Stimulated activated CD4-positive, alpha-beta T cell treated with anti-CD3 and anti-CD28 coated beads, Interleukin-2, amount 100 ng/mL, for 4 hours (primary cell): ENCODE measurements around the gene KIF2C.
"Not testable (repeated sequence)": the region's sequence is repeated elsewhere in the genome, so short reads cannot be mapped to it uniquely, and the experiment has no call there.

Experiments
- DNase-seq: peaks from one replicate; pipeline ENCODE4 v3.0.0-alpha.2; 2020; ENCODE audit warnings: low read depth

The KIF2C gene

GRCh38 chr1:44719318-44719717, 20.3 kb upstream of the KIF2C start:
- DNase-seq, result no peak

GRCh38 chr1:44720281-44720680, 19.4 kb upstream of the KIF2C start:
- DNase-seq, result no peak

- peak; percentile 71 for DNase-seq
Measured at GRCh38 chr1:44721485-44722361, 17.9 kb upstream of the KIF2C start.

GRCh38 chr1:44723064-44723463, 16.6 kb upstream of the KIF2C start:
- DNase-seq, result no peak

GRCh38 chr1:44723496-44724295, 15.9 kb upstream of the KIF2C start:
- peak; percentile 40 for DNase-seq

GRCh38 chr1:44724296-44724954, 15.2 kb upstream of the KIF2C start:
- DNase-seq, result no peak

- DNase-seq, result no peak
Measured at GRCh38 chr1:44724955-44725698, 14.5 kb upstream of the KIF2C start.

- peak; percentile 90 for DNase-seq
Measured at GRCh38 chr1:44730741-44731512, 8.7 kb upstream of the KIF2C start, which contains the start of gene RNU5D-1. TSS of gene RNU5D-1 (minus strand) at chr1:44731170.

- DNase-seq, result no peak
Measured at GRCh38 chr1:44733365-44733764, 6.3 kb upstream of the KIF2C start.

GRCh38 chr1:44733784-44734183, 5.9 kb upstream of the KIF2C start:
- no peak for DNase-seq

- no peak for DNase-seq
Measured at GRCh38 chr1:44735992-44736391, 3.6 kb upstream of the KIF2C start.

- not testable (repeated sequence) for DNase-seq
Measured at GRCh38 chr1:44738953-44739306, 707 bp upstream of the KIF2C start.

- DNase-seq, result no peak
Measured at GRCh38 chr1:44740179-44740617, 561 bp downstream of the KIF2C start.

- DNase-seq, result no peak
Measured at GRCh38 chr1:44743211-44743610, 3.6 kb downstream of the KIF2C start.

GRCh38 chr1:44747878-44748277, 8.2 kb downstream of the KIF2C start:
- DNase-seq, result no peak

- DNase-seq, result no peak
Measured at GRCh38 chr1:44757420-44757819, 17.8 kb downstream of the KIF2C start.

GRCh38 chr1:44759077-44759476, 19.4 kb downstream of the KIF2C start:
- DNase-seq, result no peak

- no peak for DNase-seq
Measured at GRCh38 chr1:44760876-44761275, 21.2 kb downstream of the KIF2C start.

GRCh38 chr1:44766421-44766820, 26.8 kb downstream of the KIF2C start:
- DNase-seq, result not testable (repeated sequence)

GRCh38 chr1:44775078-44775929, 35.7 kb downstream of the KIF2C start, which contains the start of gene RPS8:
TSS of gene RPS8 (plus strand) at chr1:44775540. CDS start at chr1:44775597, 57 bp downstream.
- peak; percentile 87 for DNase-seq
